T1000 (cell line): ENCODE results near the gene INO80C.
"Not testable (repeated sequence)": the region's sequence is repeated elsewhere in the genome, so short reads cannot be mapped to it uniquely, and the experiment has no call there.

Experiments used
- DNase-seq: peaks from one replicate; lab custom pipeline; 2025; ENCODE audit warnings: mixed read lengths; lab: John Stamatoyannopoulos, UW

INO80C gene

DNA sequence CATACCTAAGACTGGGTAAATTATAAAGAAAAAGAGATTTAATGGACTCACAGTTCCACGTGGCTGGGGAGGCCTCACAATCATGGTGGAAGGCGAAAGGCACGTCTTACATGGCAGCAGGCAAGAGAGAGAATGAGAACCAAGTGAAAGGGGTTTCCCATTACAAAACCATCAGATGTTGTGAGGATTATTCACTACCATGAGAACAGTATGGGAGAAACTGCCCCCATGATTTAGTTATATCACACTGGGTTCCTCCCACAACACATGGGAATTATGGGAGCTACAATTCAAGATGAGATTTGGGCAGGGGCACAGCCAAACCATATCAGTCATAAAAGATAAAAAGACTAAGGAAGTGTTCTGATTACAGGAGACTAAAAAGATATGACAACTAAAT lies 8.5 kb downstream of the INO80C start:
- not testable (repeated sequence) for DNase-seq

- not testable (repeated sequence) for DNase-seq
Measured at GRCh38 chr18:35488396-35488795, 9.4 kb downstream of the INO80C start.

- DNase-seq, result not testable (repeated sequence)
Measured at GRCh38 chr18:35487525-35487924, 10.2 kb downstream of the INO80C start.

DNA sequence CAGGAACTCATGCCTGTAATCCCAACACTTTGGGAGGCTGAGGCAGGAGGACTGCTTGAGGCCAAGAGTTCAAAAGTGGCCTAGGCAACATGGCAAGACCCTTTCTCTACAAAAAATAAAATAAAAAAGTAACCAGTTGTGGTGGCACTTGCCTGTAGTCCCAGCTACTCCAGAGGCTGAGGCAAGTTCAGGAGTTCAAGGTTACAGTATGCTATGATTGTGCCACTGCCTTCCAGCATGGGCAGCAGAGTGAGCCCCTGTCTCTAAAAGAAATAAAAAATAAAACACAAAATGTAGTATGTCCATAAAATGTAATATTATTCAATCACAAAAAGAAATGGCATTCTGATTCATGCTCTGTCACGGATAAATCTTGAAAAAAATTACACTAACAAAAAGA lies 11.9 kb downstream of the INO80C start:
- DNase-seq, result no peak

- DNase-seq, result no peak
Measured at GRCh38 chr18:35484034-35484433, 13.7 kb downstream of the INO80C start.

- no peak for DNase-seq
Measured at GRCh38 chr18:35481960-35482366, 15.8 kb downstream of the INO80C start.

DNA sequence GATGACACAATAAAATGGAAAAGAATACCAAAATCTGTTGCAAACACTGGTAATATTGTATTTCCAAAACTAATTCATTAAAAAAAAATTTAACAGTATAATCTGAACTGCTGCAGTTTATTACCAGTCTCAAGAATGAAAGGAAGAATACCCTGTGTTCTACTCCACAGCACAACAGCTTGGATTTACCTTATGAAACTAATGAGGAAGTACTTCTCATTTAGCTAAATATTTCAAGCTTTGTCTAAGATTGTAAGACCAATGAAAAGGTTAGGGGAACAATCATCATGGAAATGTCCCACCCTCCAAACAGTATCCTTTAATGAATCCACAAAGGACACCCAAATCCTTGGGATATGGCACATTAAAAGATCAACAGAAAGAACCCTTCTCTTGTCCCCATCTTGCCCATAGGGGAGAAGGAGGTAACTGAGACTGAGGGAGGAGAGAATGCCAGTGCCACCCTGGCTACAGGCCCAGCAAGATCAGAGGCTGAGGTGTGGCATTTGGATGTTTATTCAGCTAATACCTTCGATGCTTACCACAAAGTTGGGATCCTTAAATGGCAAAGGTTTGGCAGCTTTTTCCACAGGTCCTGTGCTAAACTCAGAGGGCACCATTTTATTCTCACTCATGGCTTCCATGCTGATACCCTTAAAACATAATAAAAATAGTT lies 17.7 kb downstream of the INO80C start:
- no peak for DNase-seq

- DNase-seq, result peak; percentile 9
Measured at GRCh38 chr18:35478520-35479435, 19.0 kb downstream of the INO80C start.

GRCh38 chr18:35477974-35478373 lies 19.8 kb downstream of the INO80C start:
- DNase-seq, result no peak

DNA sequence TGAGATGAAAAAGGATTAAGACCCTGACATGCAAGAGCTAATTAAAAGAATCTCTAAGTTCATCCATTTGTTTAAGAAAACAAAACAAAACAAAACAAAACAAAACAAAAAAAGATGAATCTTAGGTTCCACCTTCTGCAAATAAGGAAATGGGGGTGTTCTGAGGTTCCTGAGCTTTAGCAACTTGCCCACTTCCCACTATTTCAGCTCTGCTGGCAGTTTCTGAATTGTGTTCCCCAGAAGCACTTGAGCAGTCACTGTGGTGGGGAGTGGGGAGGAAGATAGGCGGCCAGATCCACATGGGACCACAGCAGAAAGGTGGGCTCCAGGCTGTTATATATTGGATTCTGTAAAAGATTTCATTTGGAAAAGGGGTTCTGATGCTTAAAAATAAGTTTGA lies 20.3 kb downstream of the INO80C start:
- DNase-seq, result no peak

GRCh38 chr18:35474884-35475283 lies 22.9 kb downstream of the INO80C start:
- DNase-seq, result no peak

DNA sequence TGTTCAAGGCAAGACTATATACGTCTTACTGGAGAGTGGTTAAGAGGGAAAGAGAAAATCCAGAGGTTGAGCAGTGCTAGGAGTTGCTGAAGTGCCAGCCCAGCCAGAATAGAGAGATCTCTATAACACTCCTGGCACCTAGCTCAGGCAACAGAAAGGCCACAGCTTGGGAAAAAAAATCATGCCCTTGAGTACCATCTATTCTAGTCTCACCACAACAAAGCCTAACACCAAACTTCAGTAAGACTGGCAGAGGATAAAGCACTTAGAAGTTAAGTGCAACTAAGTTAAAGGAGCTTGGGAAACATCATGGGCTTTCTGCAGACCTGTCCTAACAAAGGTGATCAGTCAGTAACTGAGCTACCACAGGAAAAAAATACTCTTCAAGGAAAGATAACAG lies 24.2 kb downstream of the INO80C start:
- no peak for DNase-seq

GRCh38 chr18:35470435-35470834 lies 27.3 kb downstream of the INO80C start:
- no peak for DNase-seq

DNA sequence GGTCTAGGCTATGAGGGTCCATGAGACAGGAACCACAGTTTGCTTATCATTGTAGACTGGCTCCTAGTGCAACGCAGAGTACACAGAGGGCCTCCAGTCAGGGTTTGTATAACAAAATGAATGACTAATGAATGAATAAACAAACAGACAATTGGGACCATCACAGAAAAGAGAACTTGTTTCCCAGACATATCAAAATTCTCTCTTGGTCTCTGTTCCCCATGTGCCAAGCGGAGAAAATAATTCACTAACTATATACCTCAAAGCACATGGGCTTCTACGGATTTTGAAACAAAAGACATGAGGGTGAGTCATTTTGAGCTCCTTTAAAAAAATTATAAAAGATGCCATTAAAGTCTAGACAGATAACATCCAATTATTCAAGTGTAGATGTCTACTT lies 28.0 kb downstream of the INO80C start:
- no peak for DNase-seq

GRCh38 chr18:35468711-35469110 lies 29.0 kb downstream of the INO80C start:
- DNase-seq, result no peak

DNA sequence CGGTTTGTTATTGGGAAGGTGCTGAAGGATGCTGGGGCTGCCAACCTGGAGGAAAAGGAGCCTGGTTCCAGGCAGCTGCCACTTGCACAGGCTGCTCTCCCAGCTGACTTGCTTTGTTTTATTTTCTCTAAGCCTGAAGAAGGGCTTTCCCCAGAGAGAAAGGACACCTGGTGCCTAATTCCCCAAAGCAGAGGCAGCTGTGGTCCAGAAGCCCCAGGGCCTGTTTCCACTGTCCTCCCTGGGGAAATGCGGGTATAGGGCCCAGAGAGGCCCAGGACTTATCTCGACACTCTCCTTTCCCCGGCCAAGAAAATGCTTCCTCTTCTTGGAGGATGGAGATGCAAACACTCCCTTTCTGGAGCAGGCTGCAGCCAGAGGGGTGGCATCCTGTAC lies 30.1 kb downstream of the INO80C start:
- DNase-seq, result no peak

DNA sequence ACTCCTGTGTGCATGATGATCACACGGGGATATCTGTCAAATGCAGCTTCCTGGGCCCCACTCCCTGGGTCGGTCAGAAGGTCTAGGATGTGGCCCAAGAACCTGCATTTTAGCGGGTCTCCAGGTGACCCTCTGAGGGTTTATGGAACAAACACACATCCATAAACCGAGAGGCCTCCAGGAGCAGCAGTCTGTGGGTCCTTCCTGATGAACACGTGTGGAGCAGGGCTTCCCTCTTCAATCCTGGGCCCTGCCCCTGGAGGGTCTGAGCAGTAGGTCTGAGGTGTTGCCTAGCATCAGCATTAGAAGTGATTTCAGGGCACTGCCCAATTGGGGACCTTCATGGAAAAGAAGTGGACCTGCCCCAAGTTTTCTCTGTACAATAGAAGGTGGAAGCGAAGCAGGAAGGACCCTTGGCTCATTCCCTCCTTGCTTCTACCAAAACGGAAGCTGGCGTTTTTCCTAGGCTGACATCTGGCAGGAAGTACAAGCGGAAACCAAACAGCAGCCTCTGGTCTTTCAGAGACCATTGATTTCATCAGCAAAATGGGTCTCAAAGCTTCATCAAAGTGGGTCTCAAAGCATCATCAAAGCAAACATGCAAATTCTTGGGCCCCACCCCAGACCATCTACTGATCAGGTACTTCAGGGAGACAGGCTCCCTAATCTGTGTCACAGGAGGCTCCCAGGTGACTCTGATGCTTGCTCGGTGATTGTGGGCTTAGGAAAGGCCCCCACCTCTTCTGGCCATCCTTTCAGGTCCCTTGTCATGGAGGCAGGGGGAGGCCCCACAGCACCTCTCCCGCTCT lies 30.7 kb downstream of the INO80C start:
- no peak for DNase-seq

DNA sequence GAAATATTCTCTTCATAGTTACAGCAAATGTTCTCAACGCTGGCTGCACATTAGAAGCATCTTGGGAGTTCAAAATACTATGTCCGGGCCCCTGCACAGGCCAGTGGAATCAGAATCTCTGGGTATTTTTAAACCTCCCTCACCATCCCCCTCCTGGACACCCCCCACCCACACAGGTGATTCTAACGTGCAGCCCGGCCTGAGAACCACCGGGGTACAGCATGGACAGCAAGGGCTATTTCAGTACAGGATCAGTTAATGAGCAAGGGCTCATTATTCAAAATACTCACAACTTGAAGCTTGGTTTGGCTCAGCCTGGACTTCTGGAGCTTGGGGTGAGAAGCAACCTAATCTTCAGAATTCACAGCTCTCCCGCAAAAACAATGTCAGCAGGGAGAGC lies 31.4 kb downstream of the INO80C start:
- DNase-seq, result no peak

DNA sequence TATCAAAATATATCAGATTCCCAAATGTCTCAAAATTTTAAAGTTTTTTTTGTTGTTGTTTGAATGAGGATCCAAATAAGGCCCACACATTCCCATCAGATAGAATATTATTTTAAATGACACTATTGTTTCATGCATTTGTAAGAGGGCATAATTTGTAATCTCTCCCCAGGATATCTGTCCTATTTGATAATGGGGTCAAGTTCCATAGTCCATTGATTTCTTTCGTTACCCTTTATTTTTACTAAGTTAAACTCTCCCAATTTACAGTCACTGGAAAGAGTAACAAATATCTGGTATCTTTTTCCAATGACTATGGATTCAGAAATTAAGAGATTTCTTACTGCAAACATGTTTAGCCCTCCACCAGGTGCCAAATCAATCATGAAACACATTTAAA lies 32.4 kb downstream of the INO80C start:
- no peak for DNase-seq

GRCh38 chr18:35464831-35465279 lies 32.9 kb downstream of the INO80C start:
- no peak for DNase-seq

DNA sequence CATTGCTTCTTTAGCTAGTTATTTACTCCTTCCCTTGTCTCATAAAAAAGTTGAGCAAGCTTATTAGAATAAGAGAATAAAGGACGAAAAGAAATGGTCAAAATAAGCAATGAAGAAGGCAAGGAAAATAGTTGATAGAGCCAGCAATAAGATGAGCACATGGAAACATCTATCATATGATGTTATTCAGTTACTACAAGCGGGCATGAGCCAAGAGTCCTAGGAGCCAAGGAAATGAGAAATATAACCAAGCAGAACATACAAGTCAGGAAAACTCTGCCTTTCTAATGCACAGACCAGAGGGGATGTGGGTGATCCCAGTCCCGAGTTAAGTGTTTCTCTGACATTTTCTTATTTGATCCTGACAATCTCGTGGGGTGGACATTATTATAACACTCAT lies 33.9 kb downstream of the INO80C start:
- no peak for DNase-seq

- DNase-seq, result peak; percentile 5
Measured at GRCh38 chr18:35463050-35463449, 34.7 kb downstream of the INO80C start.
